Measurements from ENCODE around the gene LILRB4. TPM values are rescaled to one million over a fixed set of nuclear protein-coding genes. Genes with fewer than 3 reads are reported as not detected.

LILRB4 gene
- total RNA-seq (ENCODE audit: low replicate concordance): not detected in 2 replicates

DNA sequence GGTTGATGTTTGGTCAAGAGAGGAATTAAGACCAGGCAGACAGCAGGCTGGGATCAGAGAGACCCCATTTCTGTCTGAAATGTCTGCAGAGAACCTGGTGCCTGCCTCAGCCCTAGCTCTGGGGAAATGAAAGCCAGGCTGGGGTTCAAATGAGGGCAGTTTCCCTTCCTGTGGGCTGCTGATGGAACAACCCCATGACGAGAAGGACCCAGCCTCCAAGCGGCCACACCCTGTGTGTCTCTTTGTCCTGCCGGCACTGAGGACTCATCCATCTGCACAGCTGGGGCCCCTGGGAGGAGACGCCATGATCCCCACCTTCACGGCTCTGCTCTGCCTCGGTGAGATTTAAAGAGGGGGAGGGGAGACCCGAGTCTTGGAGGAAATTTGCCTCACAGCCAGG, at the start of gene LILRB4:
Gene LILRB4 (plus strand): TSS at position 256 of the 400 bp plus-strand sequence. CDS start 49 bp downstream, at position 305.
- Histone ChIP-seq H4K20me1 (ENCODE audit: low read depth) (no peaks in the 10 kb centered on the region), H2AFZ (replicated peaks) (no peak within 1 kb of the TSS), H3K36me3 (no peaks in the 10 kb centered on the region), H3K4me3 (no peak within 1 kb of the TSS), H3F3A (ENCODE audit: low read depth) (no peaks in the 10 kb centered on the region), H3K27ac (no peak within 1 kb of the TSS), H3K4me1 (no peaks in the 10 kb centered on the region), H3K9ac (no peak within 1 kb of the TSS), H3K27me3 (no peaks in the 10 kb centered on the region), H3K4me2 (no peak within 1 kb of the TSS), H3K9me3 (ENCODE audit: low read depth) (peaks cover 3% of the 10 kb centered on the region), H3K79me2 (ENCODE audit: low read depth) (no peaks in the 10 kb centered on the region)
- H3K4me3 Mint-ChIP-seq: no peak within 1 kb of the TSS
- no peak for DNase-seq (ENCODE audit: low spot score)
- no peaks in the 10 kb centered on the region for H3K36me3 Mint-ChIP-seq
- TF ChIP-seq EZH2 (IDR thresholded peaks at IDR 0.05): no peak
- TF ChIP-seq EZH2phosphoT487 (IDR thresholded peaks at IDR 0.05): no peak
- TF ChIP-seq CTCF (IDR thresholded peaks at IDR 0.05): no peak
- H3K9me3 Mint-ChIP-seq: peaks cover 53% of the 10 kb centered on the region
- H3K4me1 Mint-ChIP-seq: no peaks in the 10 kb centered on the region
- no peak within 1 kb of the TSS for H3K27ac Mint-ChIP-seq
- peaks cover 7% of the 10 kb centered on the region for H3K27me3 Mint-ChIP-seq (ENCODE audit: insufficient read depth, low read depth)

DNA sequence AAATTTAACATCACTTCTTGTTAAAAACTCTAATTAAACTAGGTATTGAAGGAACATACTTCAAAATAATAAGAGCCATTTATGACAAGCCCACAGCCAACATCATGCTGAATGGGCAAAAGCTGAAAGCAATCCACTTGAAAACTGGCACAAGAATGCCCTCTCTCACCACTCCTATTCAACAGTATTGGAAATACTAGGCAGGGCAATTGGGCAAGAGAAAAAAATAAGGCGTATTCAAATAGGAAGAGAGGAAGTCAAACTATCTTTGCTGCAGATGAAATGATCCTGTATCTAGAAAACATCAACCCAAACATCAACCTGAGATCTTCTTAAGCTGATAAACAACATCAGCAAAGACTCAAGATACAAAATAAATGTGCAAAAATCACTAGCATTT, 48.1 kb upstream of the LILRB4 start:
- Histone ChIP-seq H3K79me2 (ENCODE audit: low read depth) (no peaks in the 10 kb centered on the region), H3K4me1 (no peaks in the 10 kb centered on the region), H2AFZ (replicated peaks) (no peak overlapping the region), H3F3A (ENCODE audit: low read depth) (no peaks in the 10 kb centered on the region), H3K36me3 (peaks cover under 1% of the 10 kb centered on the region), H3K9me3 (ENCODE audit: low read depth) (peaks cover 47% of the 10 kb centered on the region), H3K9ac (no peak overlapping the region), H4K20me1 (ENCODE audit: low read depth) (no peaks in the 10 kb centered on the region), H3K4me2 (no peak overlapping the region), H3K27me3 (no peaks in the 10 kb centered on the region), H3K27ac (no peak overlapping the region), H3K4me3 (no peak overlapping the region)
- Mint-ChIP-seq H3K4me3 (no peak overlapping the region), H3K4me1 (no peaks in the 10 kb centered on the region), H3K9me3 (peaks cover 36% of the 10 kb centered on the region), H3K27ac (no peak overlapping the region), H3K27me3 (ENCODE audit: insufficient read depth, low read depth) (peaks cover 3% of the 10 kb centered on the region), H3K36me3 (no peaks in the 10 kb centered on the region)
- DNase-seq (ENCODE audit: low spot score): no peak
- TF ChIP-seq EZH2 (IDR thresholded peaks at IDR 0.05) (no peak), EZH2phosphoT487 (IDR thresholded peaks at IDR 0.05) (no peak), CTCF (IDR thresholded peaks at IDR 0.05) (no peak)

GRCh38 chr19:54616057-54616456, 46.7 kb upstream of the LILRB4 start:
- no peak overlapping the region for H3K4me3 Mint-ChIP-seq
- peaks cover 5% of the 10 kb centered on the region for H3K36me3 ChIP-seq
- no peaks in the 10 kb centered on the region for H3K4me1 Mint-ChIP-seq

DNA sequence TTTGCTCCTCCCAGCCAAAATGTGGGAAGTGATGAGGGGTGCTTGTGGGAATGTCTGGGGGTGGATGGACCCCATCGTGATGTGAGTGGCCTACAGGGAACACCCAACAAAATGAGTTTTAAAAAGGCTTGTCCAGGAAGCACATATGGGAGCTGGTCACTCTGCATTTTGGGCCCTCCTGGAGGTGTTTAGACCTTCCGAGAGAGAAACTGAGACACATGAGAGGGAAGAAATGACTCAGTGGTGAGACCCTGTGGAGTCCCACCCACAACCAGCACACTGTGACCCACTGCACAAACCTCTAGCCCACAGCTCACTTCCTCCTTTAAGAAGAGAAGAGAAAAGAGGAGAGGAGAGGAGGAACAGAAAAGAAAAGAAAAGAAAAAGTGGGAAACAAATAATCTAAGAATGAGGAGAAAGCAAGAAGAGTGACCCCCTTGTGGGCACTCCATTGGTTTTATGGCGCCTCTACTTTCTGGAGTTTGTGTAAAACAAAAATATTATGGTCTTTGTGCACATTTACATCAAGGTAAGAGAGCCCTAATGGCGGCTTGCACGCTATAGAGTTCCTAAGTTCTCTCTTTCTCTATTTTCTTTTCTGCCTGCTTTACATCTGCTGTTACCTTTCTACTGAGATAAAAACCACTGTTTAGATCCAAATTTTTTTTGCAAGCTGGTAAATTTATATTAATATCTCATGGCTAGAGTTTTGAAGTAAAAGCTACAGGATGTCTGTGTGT, 45.8 kb upstream of the LILRB4 start:
- Histone ChIP-seq H3K4me2 (no peak overlapping the region), H3K9ac (no peak overlapping the region), H3K27me3 (no peaks in the 10 kb centered on the region), H3K27ac (no peak overlapping the region), H3K9me3 (ENCODE audit: low read depth) (peaks cover 35% of the 10 kb centered on the region), H2AFZ (replicated peaks) (no peak overlapping the region), H3K4me3 (no peak overlapping the region), H3K36me3 (peaks cover 5% of the 10 kb centered on the region), H3F3A (ENCODE audit: low read depth) (no peaks in the 10 kb centered on the region), H4K20me1 (ENCODE audit: low read depth) (no peaks in the 10 kb centered on the region), H3K79me2 (ENCODE audit: low read depth) (no peaks in the 10 kb centered on the region), H3K4me1 (no peaks in the 10 kb centered on the region)
- TF ChIP-seq EZH2phosphoT487 (IDR thresholded peaks at IDR 0.05) (no peak), CTCF (IDR thresholded peaks at IDR 0.05) (no peak), EZH2 (IDR thresholded peaks at IDR 0.05) (no peak)
- DNase-seq (ENCODE audit: low spot score): no peak
- Mint-ChIP-seq H3K9me3 (peaks cover 30% of the 10 kb centered on the region), H3K4me3 (no peak overlapping the region), H3K36me3 (no peaks in the 10 kb centered on the region), H3K27me3 (ENCODE audit: insufficient read depth, low read depth) (peaks cover 3% of the 10 kb centered on the region), H3K27ac (no peak overlapping the region), H3K4me1 (no peaks in the 10 kb centered on the region)

More at GRCh38 chr19:54616057-54616456, 46.7 kb upstream of the LILRB4 start:
- H3K27ac ChIP-seq: no peak overlapping the region
- H3K4me3 ChIP-seq: no peak overlapping the region
- H3K79me2 ChIP-seq (ENCODE audit: low read depth): no peaks in the 10 kb centered on the region
- no peak for TF ChIP-seq EZH2phosphoT487 (IDR thresholded peaks at IDR 0.05)
- no peaks in the 10 kb centered on the region for H3K4me1 ChIP-seq
- no peak overlapping the region for H2AFZ ChIP-seq (replicated peaks)
- no peak overlapping the region for H3K4me2 ChIP-seq
- Mint-ChIP-seq H3K27me3 (ENCODE audit: insufficient read depth, low read depth) (peaks cover 3% of the 10 kb centered on the region), H3K36me3 (no peaks in the 10 kb centered on the region), H3K9me3 (peaks cover 30% of the 10 kb centered on the region), H3K27ac (no peak overlapping the region)
- no peaks in the 10 kb centered on the region for H3K27me3 ChIP-seq
- no peaks in the 10 kb centered on the region for H3F3A ChIP-seq (ENCODE audit: low read depth)
- no peak for DNase-seq (ENCODE audit: low spot score)
- peaks cover 35% of the 10 kb centered on the region for H3K9me3 ChIP-seq (ENCODE audit: low read depth)
- no peaks in the 10 kb centered on the region for H4K20me1 ChIP-seq (ENCODE audit: low read depth)
- no peak overlapping the region for H3K9ac ChIP-seq
